Thoracic aorta (tissue), 2 donors: Measurements from ENCODE around the gene BAMBI. TPM values are rescaled to one million over a fixed set of nuclear protein-coding genes. Genes with fewer than 3 reads are reported as not detected.

Experiments
- ATAC-seq: fragments of 150-250 bp; one replicate; pipeline ENCODE4 v1.8.0; 2017; ENCODE audit warnings: low read depth; ENCODE audit not compliant: insufficient number of reproducible peaks, low FRiP score
- DNase-seq: peaks from one replicate; pipeline ENCODE4 v3.0.0-alpha.2; 2020; ENCODE audit warnings: low spot score
- H3K27ac ChIP-seq, 2 donors: fragments of 200-600 bp; sonication (generic); 1 replicate in 1 of 2; 2 replicates in 1 of 2; pipeline ENCODE4 v1.5.1; 2016; ENCODE audit warnings: mild to moderate bottlenecking in 2 of 2, moderate library complexity in 2 of 2
- H3K27me3 ChIP-seq: fragments of 200-600 bp; sonication (generic); replicated peaks from 2 replicates; pipeline ENCODE4 v1.6.0; 2016; ENCODE audit warnings: mild to moderate bottlenecking; ENCODE audit not compliant: insufficient read depth
- H3K36me3 ChIP-seq: fragments of 200-600 bp; sonication (generic); one replicate; pipeline ENCODE4 v1.5.1; 2016
- H3K4me1 ChIP-seq, 2 donors: fragments of 200-600 bp; sonication (generic); 1 replicate in 1 of 2; 2 replicates in 1 of 2; pipeline versions ENCODE4 v1.5.1 to v1.6.0; 2016; ENCODE audit warnings: low read depth in 2 of 2, mild to moderate bottlenecking in 1 of 2; ENCODE audit not compliant: control insufficient read depth in 1 of 2
- H3K4me3 ChIP-seq: fragments of 200-600 bp; sonication (generic); 2 replicates; pipeline ENCODE4 v1.5.1; 2016; ENCODE audit warnings: mild to moderate bottlenecking
- H3K9me3 ChIP-seq: fragments of 200-600 bp; sonication (generic); 2 replicates; pipeline ENCODE4 v1.5.1; 2016
- total RNA-seq, 2 donors: library from RNA; depleted of rRNA; stranded (reverse); fragments of >200 nt; gene quantifications; one replicate each; pipeline versions ENCODE4 v1.1.0 to v1.2.3, GENCODE V29; 2016
- TF ChIP-seq, protein P1 (sequence below): fragments of 200-600 bp; sonication (generic); IDR thresholded peaks from one replicate; pipeline ENCODE4 v1.5.1; 2019; ENCODE audit warnings: antibody characterized with exemption

BAMBI gene
- total RNA-seq, 2 donors from 2014 or later, result 14.9 to 24.8 TPM

DNA sequence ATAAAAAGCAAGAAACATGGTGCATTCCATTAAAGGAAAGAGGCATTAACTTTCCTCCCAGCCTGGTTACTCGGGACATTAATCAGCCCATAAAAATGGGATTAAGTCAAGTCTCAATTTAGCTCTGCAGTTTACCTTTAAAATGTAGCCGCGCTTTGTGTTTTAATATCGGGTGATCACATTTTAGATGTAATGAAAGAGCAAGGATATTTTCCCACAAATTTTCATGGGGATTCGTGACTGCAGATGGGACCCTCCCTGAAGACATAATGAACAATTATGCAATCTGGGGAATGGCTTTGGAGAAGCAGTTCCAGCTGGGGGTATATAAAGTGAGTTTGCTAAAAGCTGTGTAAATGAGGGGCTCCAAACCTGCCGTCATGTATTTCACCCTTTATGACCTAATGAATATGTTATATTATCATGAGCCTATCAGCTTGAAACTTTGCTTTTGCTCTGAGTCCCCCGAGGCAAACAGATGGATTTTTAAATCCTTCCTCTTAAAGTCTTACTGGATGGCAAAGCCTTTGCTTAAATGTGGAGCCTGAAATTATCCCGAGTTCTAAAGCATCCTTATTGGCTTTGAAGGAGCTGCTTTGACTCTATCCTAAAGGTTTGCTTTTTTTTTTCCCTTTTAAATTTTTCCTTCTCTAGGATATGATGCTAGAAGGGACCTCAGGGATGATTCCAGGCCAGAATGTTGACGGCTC is 31.8 kb downstream of the BAMBI start:
- Histone ChIP-seq H3K4me1 (peaks cover 9 to 25% of the 10 kb centered on the region in 2 donors), H3K27ac (no peak overlapping the region), H3K4me3 (peak overlapping the region; percentile 51), H3K36me3 (no peaks in the 10 kb centered on the region), H3K27me3 (no peaks in the 10 kb centered on the region), H3K9me3 (no peaks in the 10 kb centered on the region)
- DNase-seq (no peak), ATAC-seq (no peak)
- TF ChIP-seq, protein P1, sequence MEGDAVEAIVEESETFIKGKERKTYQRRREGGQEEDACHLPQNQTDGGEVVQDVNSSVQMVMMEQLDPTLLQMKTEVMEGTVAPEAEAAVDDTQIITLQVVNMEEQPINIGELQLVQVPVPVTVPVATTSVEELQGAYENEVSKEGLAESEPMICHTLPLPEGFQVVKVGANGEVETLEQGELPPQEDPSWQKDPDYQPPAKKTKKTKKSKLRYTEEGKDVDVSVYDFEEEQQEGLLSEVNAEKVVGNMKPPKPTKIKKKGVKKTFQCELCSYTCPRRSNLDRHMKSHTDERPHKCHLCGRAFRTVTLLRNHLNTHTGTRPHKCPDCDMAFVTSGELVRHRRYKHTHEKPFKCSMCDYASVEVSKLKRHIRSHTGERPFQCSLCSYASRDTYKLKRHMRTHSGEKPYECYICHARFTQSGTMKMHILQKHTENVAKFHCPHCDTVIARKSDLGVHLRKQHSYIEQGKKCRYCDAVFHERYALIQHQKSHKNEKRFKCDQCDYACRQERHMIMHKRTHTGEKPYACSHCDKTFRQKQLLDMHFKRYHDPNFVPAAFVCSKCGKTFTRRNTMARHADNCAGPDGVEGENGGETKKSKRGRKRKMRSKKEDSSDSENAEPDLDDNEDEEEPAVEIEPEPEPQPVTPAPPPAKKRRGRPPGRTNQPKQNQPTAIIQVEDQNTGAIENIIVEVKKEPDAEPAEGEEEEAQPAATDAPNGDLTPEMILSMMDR, result no peak

DNA sequence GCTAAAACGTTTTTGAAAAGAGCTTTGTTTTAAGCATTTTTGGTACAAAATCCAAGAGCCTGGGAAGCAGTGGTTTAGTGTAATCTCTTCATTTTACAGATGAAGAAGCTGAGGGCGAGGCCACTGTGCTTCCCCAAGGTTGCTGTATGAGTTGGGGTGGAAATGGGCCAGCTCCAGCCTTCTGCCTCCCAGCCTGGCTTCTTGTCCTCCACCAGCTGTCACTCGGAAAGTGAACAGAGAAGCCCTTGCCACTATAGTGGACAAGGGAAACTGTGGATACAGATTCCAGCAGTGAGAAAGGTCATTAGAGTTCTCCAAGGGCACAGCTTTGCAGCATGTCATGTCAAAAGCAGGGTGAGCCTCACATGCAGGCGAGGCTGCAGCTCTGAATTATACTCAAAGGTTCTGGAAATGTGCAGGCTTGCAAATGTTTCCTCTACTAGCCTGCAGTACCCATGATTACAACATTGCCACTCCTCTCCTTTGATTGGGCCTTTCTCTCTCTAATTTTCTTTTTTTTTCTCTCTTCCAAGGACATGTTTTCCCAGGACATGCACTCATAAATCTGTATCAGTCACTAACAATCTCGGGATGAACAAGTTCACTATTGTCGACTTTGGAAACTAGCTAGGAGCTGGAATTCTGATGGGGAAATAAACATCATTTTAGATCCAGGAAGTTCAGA is 33.0 kb downstream of the BAMBI start:
- TF ChIP-seq, protein P1, result no peak
- DNase-seq (no peak), ATAC-seq (no peak)
- Histone ChIP-seq H3K4me1 (peaks cover 11 to 27% of the 10 kb centered on the region in 2 donors), H3K4me3 (no peak overlapping the region), H3K36me3 (no peaks in the 10 kb centered on the region), H3K27me3 (no peaks in the 10 kb centered on the region), H3K27ac (peak overlapping the region; percentile 12 to 39), H3K9me3 (no peaks in the 10 kb centered on the region)

DNA sequence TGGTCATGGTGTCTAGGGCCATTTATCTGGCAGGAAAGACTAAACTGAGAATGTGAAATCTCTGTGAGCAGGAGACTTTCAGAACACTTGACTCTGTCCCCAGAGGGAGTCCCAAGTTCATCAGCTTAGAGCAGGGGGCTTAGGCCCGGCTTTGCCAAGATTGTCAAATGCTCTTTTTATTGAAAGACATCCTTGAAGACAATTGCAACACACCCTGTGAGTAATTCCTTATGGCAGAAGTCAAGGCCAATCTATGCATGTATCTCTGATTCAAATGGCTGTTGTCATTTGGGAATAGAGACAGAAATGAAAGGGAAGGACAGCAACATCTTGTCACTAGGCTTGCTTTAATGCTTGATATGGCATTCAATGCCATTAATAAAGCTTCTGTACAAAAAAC is 33.7 kb downstream of the BAMBI start:
- peak overlapping the region in 1 of 2 donors; percentile 39 for H3K27ac ChIP-seq
- no peaks in the 10 kb centered on the region for H3K27me3 ChIP-seq
- H3K36me3 ChIP-seq, result no peaks in the 10 kb centered on the region
- TF ChIP-seq, protein P1, result no peak
- H3K4me1 ChIP-seq, result peaks cover 11 to 32% of the 10 kb centered on the region in 2 donors
- no peak overlapping the region for H3K4me3 ChIP-seq
- ATAC-seq (no peak), DNase-seq (no peak)
- H3K9me3 ChIP-seq, result no peaks in the 10 kb centered on the region

DNA sequence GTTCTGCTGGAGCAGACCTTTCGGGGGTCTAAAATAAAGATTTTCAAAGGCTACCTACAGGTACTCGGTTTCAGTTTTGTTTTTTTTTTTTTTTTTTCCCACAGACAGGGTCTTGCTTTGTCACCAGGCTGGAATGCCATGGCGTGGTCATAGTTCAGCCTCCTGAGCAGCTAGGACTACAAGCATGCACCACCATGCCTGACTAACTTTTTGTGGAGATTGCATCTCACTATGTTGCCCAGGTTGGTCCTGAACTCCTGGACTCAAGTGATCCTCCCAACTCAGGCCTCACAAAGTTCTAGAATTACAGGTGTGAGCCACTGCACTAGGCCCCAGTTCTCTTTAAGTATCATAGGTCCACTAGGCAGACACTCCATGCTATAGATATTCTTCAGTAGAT is 34.5 kb downstream of the BAMBI start:
- TF ChIP-seq, protein P1, result no peak
- Histone ChIP-seq H3K4me1 (peaks cover 11 to 32% of the 10 kb centered on the region in 2 donors), H3K9me3 (no peaks in the 10 kb centered on the region)

DNA sequence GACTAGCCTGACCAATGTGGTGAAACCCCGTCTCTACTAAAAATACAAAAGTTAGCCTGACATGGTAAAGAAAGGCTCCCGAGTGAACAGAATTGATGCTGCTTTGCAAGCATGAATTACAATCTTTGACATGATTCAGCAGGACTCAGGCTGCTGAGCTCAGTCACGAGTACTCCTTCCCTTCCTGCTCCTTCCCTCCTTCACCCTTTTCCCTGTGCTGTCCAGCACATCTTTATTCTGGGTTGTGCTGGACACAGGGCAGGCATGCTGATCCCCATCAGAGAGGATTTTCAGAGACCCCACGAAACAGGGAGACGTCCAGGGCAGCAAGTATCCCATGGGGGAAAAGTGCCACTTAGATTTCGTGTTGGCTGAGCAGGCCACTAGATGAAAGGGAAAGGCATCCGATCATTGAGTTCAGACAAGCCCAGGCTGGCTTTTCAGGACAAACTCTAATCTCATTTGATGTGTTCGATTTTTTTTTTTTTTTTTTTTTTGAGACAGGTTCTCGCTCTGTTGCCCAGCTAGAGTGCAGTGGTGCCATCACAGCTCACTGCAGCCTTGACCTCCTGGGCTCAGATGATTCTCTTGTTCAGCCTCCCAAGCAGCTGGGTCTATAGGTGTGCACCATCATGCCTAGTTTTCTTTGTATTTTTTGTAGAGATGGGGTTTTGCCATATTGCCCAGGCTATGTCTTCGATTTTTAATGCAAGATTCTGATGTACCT is 36.5 kb downstream of the BAMBI start:
- Histone ChIP-seq H3K27me3 (no peaks in the 10 kb centered on the region), H3K36me3 (no peaks in the 10 kb centered on the region), H3K4me1 (peaks cover 11 to 32% of the 10 kb centered on the region in 2 donors), H3K4me3 (no peak overlapping the region), H3K27ac (peak overlapping the region; percentile 1 to 46), H3K9me3 (no peaks in the 10 kb centered on the region)
- TF ChIP-seq, protein P1, result no peak
- ATAC-seq (no peak), DNase-seq (no peak)

More for the DNA sequence above, 34.5 kb downstream of the BAMBI start:
- Histone ChIP-seq H3K27me3 (no peaks in the 10 kb centered on the region), H3K4me3 (no peak overlapping the region), H3K36me3 (no peaks in the 10 kb centered on the region), H3K27ac (no peak overlapping the region)
- DNase-seq, result no peak
- ATAC-seq, result no peak
